Stomach (tissue), 4 donors: Measurements from ENCODE around the gene SYNJ2.

Experiments used
- CTCF ChIP-seq, 7 experiments: fragments of 450-650 bp in 4 of 7; fragments of 200-600 bp in 3 of 7; sonication (generic) in 3 of 7; IDR thresholded peaks; one replicate each; pipeline ENCODE4 v1.5.1; 2016 to 2019; ENCODE audit warnings: antibody characterized with exemption in 7 of 7, control low read depth in 2 of 7, mild to moderate bottlenecking in 1 of 7
- EP300 ChIP-seq: sonication (generic); formaldehyde crosslinking; IDR thresholded peaks from one replicate; pipeline ENCODE4 v1.6.1; 2017; ENCODE audit warnings: antibody characterized with exemption
- POLR2A ChIP-seq, 4 donors: fragments of 450-650 bp; IDR thresholded peaks; one replicate each; pipeline ENCODE4 v1.6.1; 2016; ENCODE audit warnings: antibody characterized with exemption in 4 of 4, control low read depth in 2 of 4, mild to moderate bottlenecking in 1 of 4, moderate library complexity in 1 of 4
- POLR2AphosphoS5 ChIP-seq, 3 donors: sonication (generic); formaldehyde crosslinking; IDR thresholded peaks; one replicate each; pipeline ENCODE4 v1.6.1; 2016; ENCODE audit warnings: antibody characterized with exemption in 3 of 3

GRCh38 chr6:158118886-158119285 lies 137.2 kb downstream of the SYNJ2 start:
- TF ChIP-seq CTCF (IDR thresholded peaks at IDR 0.05): no peak
- no peak for TF ChIP-seq EP300
- TF ChIP-seq POLR2AphosphoS5 (IDR thresholded peaks at IDR 0.05): no peak
- TF ChIP-seq POLR2A (IDR thresholded peaks at IDR 0.05): no peak
